ENCODE results near the gene IQSEC3.

DNA sequence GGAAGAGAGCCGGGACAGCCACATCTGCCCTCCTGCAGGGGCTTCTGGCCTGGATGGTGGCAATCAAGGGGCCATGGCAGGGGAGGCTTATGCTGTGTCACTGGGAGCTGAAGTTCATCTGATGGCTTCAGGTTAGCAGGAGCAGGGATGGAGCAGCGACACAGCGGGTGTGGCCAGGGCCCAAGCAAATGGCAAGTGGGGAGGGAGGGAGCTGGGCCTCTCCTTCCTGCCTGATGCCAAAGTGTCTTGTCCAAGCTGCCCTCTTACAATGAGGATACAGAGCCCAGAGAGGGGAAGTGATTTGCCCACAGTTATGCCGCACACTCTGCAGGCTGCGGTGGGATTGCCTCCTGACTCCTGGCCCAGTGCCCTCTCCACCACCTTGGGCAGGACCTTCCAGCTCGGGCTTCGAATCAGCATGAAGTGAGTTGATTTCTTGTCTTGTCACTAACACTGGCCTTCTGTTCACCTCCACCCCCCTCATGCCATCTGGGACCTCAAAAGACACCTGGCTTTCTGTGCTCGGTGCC, 51.3 kb downstream of the IQSEC3 start:
- TF ChIP-seq CTCF (IDR thresholded peaks at IDR 0.05) (no peak), POLR2AphosphoS5 (IDR thresholded peaks at IDR 0.05; ENCODE audit: low read depth, low read length) (no peak), SIN3A (IDR thresholded peaks at IDR 0.05; ENCODE audit: borderline replicate concordance, insufficient read depth, low read depth, low read length) (no peak)
- TF ChIP-seq, protein P1, sequence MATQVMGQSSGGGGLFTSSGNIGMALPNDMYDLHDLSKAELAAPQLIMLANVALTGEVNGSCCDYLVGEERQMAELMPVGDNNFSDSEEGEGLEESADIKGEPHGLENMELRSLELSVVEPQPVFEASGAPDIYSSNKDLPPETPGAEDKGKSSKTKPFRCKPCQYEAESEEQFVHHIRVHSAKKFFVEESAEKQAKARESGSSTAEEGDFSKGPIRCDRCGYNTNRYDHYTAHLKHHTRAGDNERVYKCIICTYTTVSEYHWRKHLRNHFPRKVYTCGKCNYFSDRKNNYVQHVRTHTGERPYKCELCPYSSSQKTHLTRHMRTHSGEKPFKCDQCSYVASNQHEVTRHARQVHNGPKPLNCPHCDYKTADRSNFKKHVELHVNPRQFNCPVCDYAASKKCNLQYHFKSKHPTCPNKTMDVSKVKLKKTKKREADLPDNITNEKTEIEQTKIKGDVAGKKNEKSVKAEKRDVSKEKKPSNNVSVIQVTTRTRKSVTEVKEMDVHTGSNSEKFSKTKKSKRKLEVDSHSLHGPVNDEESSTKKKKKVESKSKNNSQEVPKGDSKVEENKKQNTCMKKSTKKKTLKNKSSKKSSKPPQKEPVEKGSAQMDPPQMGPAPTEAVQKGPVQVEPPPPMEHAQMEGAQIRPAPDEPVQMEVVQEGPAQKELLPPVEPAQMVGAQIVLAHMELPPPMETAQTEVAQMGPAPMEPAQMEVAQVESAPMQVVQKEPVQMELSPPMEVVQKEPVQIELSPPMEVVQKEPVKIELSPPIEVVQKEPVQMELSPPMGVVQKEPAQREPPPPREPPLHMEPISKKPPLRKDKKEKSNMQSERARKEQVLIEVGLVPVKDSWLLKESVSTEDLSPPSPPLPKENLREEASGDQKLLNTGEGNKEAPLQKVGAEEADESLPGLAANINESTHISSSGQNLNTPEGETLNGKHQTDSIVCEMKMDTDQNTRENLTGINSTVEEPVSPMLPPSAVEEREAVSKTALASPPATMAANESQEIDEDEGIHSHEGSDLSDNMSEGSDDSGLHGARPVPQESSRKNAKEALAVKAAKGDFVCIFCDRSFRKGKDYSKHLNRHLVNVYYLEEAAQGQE (IDR thresholded peaks at IDR 0.05; ENCODE audit: insufficient read depth in 1 of 2, low read depth in 2 of 2, low read length in 1 of 2): no peak
